PFSK-1 (cell line): ENCODE measurements around the gene VPS41.

ENCODE experiments used
- FOXP2 ChIP-seq: optimal IDR thresholded peaks from 2 replicates; pipeline ENCODE3; 2011; ENCODE audit warnings: borderline replicate concordance, control low read depth, inconsistent platforms; ENCODE audit not compliant: insufficient read depth; ENCODE audit errors: extremely low read length, extremely low read depth
- POLR2AphosphoS5 ChIP-seq: IDR thresholded peaks from 2 replicates; pipeline ENCODE4 v1.6.1; 2012; ENCODE audit warnings: low read depth, mild to moderate bottlenecking, control low read depth, low read length, moderate library complexity
- SIN3A ChIP-seq: IDR thresholded peaks from 2 replicates; pipeline ENCODE4 v1.6.1; 2012; ENCODE audit warnings: mild to moderate bottlenecking, low read length, moderate library complexity, borderline replicate concordance; ENCODE audit not compliant: insufficient read depth
- TAF1 ChIP-seq: IDR thresholded peaks from 2 replicates; pipeline ENCODE4 v1.6.1; 2012; ENCODE audit warnings: low read length, control low read depth, borderline replicate concordance; ENCODE audit not compliant: insufficient read depth
- TF ChIP-seq, protein P1 (sequence below), 2 experiments: IDR thresholded peaks; 2 replicates each; pipeline versions ENCODE4 v1.6.1 to v1.8.0; 2011 to 2012; ENCODE audit warnings: low read depth in 2 of 2, low read length in 2 of 2, control low read depth in 1 of 2, inconsistent platforms in 1 of 2, mild to moderate bottlenecking in 1 of 2, moderate library complexity in 1 of 2; ENCODE audit not compliant: insufficient read depth in 1 of 2

VPS41 gene

DNA sequence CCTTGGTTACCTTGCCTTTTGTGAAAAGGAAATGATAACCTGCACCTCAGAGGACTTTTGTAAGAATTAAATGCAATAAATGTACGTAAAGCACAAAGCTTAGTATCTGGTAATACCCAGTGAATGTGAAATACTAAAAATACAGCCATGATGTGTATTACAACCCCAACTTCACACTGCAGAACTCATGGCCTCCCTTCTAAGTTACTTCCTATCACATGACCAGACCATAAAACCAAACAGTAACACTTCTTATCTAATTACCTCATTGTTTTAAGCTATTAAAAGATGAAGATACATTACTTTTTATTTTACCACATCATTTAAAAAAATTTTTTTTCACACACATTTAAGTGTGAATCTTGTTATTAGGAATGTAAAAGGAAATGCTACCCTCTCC is 29.0 kb downstream of the VPS41 start:
- TF ChIP-seq TAF1, result no peak
- no peak for TF ChIP-seq FOXP2
- no peak for TF ChIP-seq POLR2AphosphoS5
- TF ChIP-seq SIN3A, result no peak
- TF ChIP-seq, protein P1, sequence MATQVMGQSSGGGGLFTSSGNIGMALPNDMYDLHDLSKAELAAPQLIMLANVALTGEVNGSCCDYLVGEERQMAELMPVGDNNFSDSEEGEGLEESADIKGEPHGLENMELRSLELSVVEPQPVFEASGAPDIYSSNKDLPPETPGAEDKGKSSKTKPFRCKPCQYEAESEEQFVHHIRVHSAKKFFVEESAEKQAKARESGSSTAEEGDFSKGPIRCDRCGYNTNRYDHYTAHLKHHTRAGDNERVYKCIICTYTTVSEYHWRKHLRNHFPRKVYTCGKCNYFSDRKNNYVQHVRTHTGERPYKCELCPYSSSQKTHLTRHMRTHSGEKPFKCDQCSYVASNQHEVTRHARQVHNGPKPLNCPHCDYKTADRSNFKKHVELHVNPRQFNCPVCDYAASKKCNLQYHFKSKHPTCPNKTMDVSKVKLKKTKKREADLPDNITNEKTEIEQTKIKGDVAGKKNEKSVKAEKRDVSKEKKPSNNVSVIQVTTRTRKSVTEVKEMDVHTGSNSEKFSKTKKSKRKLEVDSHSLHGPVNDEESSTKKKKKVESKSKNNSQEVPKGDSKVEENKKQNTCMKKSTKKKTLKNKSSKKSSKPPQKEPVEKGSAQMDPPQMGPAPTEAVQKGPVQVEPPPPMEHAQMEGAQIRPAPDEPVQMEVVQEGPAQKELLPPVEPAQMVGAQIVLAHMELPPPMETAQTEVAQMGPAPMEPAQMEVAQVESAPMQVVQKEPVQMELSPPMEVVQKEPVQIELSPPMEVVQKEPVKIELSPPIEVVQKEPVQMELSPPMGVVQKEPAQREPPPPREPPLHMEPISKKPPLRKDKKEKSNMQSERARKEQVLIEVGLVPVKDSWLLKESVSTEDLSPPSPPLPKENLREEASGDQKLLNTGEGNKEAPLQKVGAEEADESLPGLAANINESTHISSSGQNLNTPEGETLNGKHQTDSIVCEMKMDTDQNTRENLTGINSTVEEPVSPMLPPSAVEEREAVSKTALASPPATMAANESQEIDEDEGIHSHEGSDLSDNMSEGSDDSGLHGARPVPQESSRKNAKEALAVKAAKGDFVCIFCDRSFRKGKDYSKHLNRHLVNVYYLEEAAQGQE (IDR thresholded peaks at IDR 0.05; ENCODE audit: insufficient read depth in 1 of 2, low read depth in 2 of 2, low read length in 2 of 2), result no peak

GRCh38 chr7:38878694-38879457 is 30.1 kb downstream of the VPS41 start:
- TF ChIP-seq TAF1, result no peak
- TF ChIP-seq, protein P1 (IDR thresholded peaks at IDR 0.05; ENCODE audit: insufficient read depth in 1 of 2, low read depth in 2 of 2, low read length in 2 of 2), result no peak
- TF ChIP-seq POLR2AphosphoS5, result no peak
- TF ChIP-seq SIN3A, result no peak
- no peak for TF ChIP-seq FOXP2

DNA sequence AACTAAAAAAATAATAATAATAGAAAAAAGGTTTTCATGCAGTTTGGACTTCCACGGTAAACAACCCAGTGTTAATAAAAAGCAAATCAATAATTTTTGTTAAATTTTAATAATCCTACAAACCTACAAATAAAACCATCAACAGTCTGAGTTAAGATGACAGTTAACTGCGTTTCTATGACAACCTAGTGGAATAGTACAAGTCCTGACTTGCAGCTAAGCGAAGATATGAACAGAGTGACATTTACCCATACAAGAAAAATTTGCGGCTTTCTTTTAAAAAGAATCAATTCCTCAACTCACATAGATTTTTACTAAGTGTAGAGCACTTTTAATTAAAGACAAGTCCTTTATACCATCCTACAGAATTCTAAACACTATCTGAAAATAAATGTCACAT is 35.6 kb downstream of the VPS41 start:
- TF ChIP-seq SIN3A, result no peak
- TF ChIP-seq, protein P1 (IDR thresholded peaks at IDR 0.05; ENCODE audit: insufficient read depth in 1 of 2, low read depth in 2 of 2, low read length in 2 of 2), result no peak
- TF ChIP-seq POLR2AphosphoS5, result no peak
- no peak for TF ChIP-seq TAF1
- TF ChIP-seq FOXP2, result no peak

- TF ChIP-seq SIN3A (no peak), FOXP2 (no peak), POLR2AphosphoS5 (no peak), TAF1 (no peak)
- TF ChIP-seq, protein P1 (IDR thresholded peaks at IDR 0.05; ENCODE audit: insufficient read depth in 1 of 2, low read depth in 2 of 2, low read length in 2 of 2), result no peak
These were observed 36.8 kb downstream of the VPS41 start for GRCh38 chr7:38872202-38872601.

- TF ChIP-seq, protein P1 (IDR thresholded peaks at IDR 0.05; ENCODE audit: insufficient read depth in 1 of 2, low read depth in 2 of 2, low read length in 2 of 2), result no peak
- TF ChIP-seq TAF1 (no peak), FOXP2 (no peak), POLR2AphosphoS5 (no peak), SIN3A (no peak)
These were observed 38.8 kb downstream of the VPS41 start for GRCh38 chr7:38870147-38870546.
